ENCODE data around the gene DIAPH3.

DNA sequence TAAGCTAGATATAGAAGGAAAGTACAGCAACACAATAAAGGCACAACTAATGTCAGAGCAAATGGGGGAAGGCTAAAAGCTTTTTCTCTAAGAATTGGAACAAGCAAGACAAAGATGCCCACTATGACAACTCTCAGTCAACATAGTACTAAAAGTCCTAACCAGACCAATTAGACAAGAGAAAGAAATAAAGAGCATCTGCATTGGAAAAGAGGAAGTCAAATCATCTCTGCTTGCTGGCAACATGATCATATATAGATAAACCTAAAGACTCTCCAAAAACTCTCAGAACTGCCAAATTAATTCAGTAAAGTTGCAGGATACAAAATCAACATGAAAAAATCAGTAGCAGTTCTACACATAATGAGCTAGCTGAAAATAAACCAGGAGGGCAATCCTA, 542.0 kb downstream of the DIAPH3 start:
- TF ChIP-seq NR1H2 (CRISPR knock-in tag; IDR thresholded peaks at IDR 0.05), result no peak
- TF ChIP-seq, protein P1, sequence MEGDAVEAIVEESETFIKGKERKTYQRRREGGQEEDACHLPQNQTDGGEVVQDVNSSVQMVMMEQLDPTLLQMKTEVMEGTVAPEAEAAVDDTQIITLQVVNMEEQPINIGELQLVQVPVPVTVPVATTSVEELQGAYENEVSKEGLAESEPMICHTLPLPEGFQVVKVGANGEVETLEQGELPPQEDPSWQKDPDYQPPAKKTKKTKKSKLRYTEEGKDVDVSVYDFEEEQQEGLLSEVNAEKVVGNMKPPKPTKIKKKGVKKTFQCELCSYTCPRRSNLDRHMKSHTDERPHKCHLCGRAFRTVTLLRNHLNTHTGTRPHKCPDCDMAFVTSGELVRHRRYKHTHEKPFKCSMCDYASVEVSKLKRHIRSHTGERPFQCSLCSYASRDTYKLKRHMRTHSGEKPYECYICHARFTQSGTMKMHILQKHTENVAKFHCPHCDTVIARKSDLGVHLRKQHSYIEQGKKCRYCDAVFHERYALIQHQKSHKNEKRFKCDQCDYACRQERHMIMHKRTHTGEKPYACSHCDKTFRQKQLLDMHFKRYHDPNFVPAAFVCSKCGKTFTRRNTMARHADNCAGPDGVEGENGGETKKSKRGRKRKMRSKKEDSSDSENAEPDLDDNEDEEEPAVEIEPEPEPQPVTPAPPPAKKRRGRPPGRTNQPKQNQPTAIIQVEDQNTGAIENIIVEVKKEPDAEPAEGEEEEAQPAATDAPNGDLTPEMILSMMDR (IDR thresholded peaks at IDR 0.05), result no peak
- TF ChIP-seq, protein P2, sequence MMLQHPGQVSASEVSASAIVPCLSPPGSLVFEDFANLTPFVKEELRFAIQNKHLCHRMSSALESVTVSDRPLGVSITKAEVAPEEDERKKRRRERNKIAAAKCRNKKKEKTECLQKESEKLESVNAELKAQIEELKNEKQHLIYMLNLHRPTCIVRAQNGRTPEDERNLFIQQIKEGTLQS (CRISPR knock-in tag; conservative IDR thresholded peaks at IDR 0.05), result no peak

Measured in WTC11 (cell line).